ENCODE results near the gene SIDT1. TPM values are rescaled to one million over a fixed set of nuclear protein-coding genes. Genes with fewer than 3 reads are reported as not detected.

The SIDT1 gene
- total RNA-seq, 2 experiments from 2014 or later: 34.8 to 35.0 TPM

GRCh38 chr3:113594066-113594465 is 61.7 kb downstream of the SIDT1 start:
- H3K36me3 Mint-ChIP-seq (ENCODE audit: low read depth): peaks cover 46% of the 10 kb centered on the region
- H3K4me3 Mint-ChIP-seq: no peak overlapping the region
- CTCF ChIA-PET: interaction anchor here (0.6 kb wide), 1 partner anchor 17 kb away, joined by 3 read pairs; no protein-coding TSS in a partner anchor
- H3K4me1 Mint-ChIP-seq (ENCODE audit: low read depth): peaks cover 3% of the 10 kb centered on the region
- H3K27ac Mint-ChIP-seq: no peak overlapping the region
- ATAC-seq (no peak), DNase-seq (no peak)
- no peaks in the 10 kb centered on the region for H3K9me3 Mint-ChIP-seq (ENCODE audit: insufficient read depth)
- H3K27me3 Mint-ChIP-seq (ENCODE audit: low read depth): no peaks in the 10 kb centered on the region
- POLR2A ChIA-PET: no interaction called here

DNA sequence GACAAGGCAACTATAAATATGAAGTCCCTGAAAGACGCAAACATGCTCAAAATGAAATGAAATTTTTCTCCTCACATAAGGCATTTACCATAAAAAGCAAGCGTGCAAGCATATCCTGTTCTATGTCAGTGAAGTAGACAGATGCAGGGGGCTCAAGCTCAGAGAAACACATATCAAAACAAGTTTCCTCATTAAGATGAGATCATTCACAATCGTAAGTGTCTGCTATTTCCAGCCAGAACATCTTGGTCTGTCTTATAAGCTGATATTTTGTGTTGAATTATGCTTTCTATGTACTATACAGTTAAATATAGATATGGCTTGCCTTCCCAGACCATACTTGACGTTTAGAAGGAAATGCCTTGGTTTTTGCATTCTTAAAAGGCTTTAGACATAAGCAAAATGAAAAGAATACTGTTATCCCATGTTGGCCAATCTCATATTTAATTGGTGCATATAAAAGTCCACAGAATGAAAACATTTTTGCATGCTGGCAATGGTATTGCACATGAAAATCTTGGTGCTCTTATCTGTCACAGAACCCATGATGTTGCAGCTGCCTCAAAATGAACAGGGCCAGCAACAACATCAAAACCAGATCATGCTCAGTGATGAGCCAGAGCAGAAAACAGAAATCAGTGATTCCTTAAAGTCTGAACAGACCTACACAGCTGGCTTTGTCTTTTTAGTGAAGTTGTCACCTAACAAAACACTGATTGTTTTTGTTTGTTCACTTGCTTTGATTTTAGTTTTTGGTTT is 65.4 kb downstream of the SIDT1 start:
- Mint-ChIP-seq H3K4me1 (ENCODE audit: low read depth) (no peaks in the 10 kb centered on the region), H3K9me3 (ENCODE audit: insufficient read depth) (no peaks in the 10 kb centered on the region), H3K27ac (no peak overlapping the region), H3K4me3 (no peak overlapping the region), H3K27me3 (ENCODE audit: low read depth) (no peaks in the 10 kb centered on the region), H3K36me3 (ENCODE audit: low read depth) (peaks cover 23% of the 10 kb centered on the region)
- ChIA-PET CTCF (interaction anchor here (1.0 to 3.4 kb wide), 2 partner anchors 20 to 104 kb away, joined by 3 to 18 read pairs; no protein-coding TSS in a partner anchor), POLR2A (no interaction called here)
- ATAC-seq (no peak), DNase-seq (no peak)

DNA sequence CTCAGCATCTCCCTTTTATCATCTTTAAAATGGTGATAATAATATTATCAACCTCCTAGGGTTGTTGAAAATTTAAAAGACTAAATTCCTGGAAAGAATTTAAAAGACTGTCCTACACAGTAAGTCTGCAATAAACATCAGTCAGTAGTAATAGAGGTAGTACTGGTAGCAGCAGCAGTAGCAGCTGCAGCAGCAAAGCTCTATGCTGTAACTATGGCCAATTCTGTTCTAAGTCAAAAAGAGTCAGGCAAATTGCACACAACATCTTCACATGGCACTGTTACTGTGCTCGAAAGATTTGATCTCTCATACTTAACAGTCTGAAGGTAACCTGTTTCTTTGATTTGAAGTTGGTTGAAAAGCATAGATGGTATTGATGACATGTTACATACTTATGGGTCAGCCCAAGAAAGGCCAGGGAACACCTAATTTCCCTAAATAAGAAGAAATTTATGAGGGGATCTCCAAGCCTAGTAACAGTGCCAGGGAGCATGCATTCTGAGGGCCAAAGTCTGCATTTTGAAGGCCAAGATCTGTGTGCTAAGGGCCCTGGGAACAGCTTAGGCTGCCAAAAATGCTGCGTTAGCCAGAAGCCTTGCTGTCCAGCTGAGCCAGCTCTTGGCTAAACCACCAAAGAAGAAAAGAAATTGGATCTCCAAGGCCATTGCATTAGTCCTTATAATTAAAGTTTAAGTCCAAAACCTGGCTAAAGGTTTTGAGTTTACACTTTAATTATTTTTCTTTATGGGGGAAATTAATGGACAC is 68.2 kb downstream of the SIDT1 start:
- ATAC-seq (no peak), DNase-seq (no peak)
- Mint-ChIP-seq H3K4me1 (ENCODE audit: low read depth) (peaks cover 6% of the 10 kb centered on the region), H3K9me3 (ENCODE audit: insufficient read depth) (no peaks in the 10 kb centered on the region), H3K27me3 (ENCODE audit: low read depth) (no peaks in the 10 kb centered on the region), H3K27ac (no peak overlapping the region), H3K36me3 (ENCODE audit: low read depth) (peaks cover 29% of the 10 kb centered on the region), H3K4me3 (no peak overlapping the region)
- CTCF ChIA-PET: interaction anchor here (1.0 to 2.2 kb wide), 3 partner anchors 23 to 107 kb away, joined by 3 to 5 read pairs (median 3); no protein-coding TSS in a partner anchor
- POLR2A ChIA-PET: no interaction called here

- Mint-ChIP-seq H3K36me3 (ENCODE audit: low read depth) (peaks cover 28% of the 10 kb centered on the region), H3K4me1 (ENCODE audit: low read depth) (peaks cover 11% of the 10 kb centered on the region), H3K27ac (no peak overlapping the region), H3K9me3 (ENCODE audit: insufficient read depth) (no peaks in the 10 kb centered on the region), H3K4me3 (no peak overlapping the region), H3K27me3 (ENCODE audit: low read depth) (no peaks in the 10 kb centered on the region)
- CTCF ChIA-PET: interaction anchor here (1.2 to 2.2 kb wide), 2 partner anchors 24 to 108 kb away, joined by 3 to 5 read pairs; no protein-coding TSS in a partner anchor
- ATAC-seq (no peak), DNase-seq (no peak)
- POLR2A ChIA-PET: no interaction called here
These were observed 68.9 kb downstream of the SIDT1 start for GRCh38 chr3:113601240-113601639.

GRCh38 chr3:113602256-113602655 is 69.9 kb downstream of the SIDT1 start:
- POLR2A ChIA-PET: no interaction called here
- Mint-ChIP-seq H3K27me3 (ENCODE audit: low read depth) (no peaks in the 10 kb centered on the region), H3K4me1 (ENCODE audit: low read depth) (peaks cover 21% of the 10 kb centered on the region), H3K4me3 (no peak overlapping the region), H3K36me3 (ENCODE audit: low read depth) (peaks cover 34% of the 10 kb centered on the region), H3K9me3 (ENCODE audit: insufficient read depth) (no peaks in the 10 kb centered on the region), H3K27ac (no peak overlapping the region)
- no peak for DNase-seq
- CTCF ChIA-PET: interaction anchor here (0.8 to 2.2 kb wide), 2 partner anchors 10 to 25 kb away, joined by 3 to 5 read pairs; no protein-coding TSS in a partner anchor
- ATAC-seq: no peak

- no peak for DNase-seq
- no peak overlapping the region for H3K27ac Mint-ChIP-seq
- no peaks in the 10 kb centered on the region for H3K9me3 Mint-ChIP-seq (ENCODE audit: insufficient read depth)
- H3K27me3 Mint-ChIP-seq (ENCODE audit: low read depth): no peaks in the 10 kb centered on the region
- ATAC-seq: no peak
- H3K4me1 Mint-ChIP-seq (ENCODE audit: low read depth): peaks cover 27% of the 10 kb centered on the region
- POLR2A ChIA-PET: no interaction called here
- peaks cover 39% of the 10 kb centered on the region for H3K36me3 Mint-ChIP-seq (ENCODE audit: low read depth)
- CTCF ChIA-PET: interaction anchor here (0.8 to 2.2 kb wide), 2 partner anchors 9 to 25 kb away, joined by 3 to 5 read pairs; no protein-coding TSS in a partner anchor
- no peak overlapping the region for H3K4me3 Mint-ChIP-seq
These were observed 70.5 kb downstream of the SIDT1 start for GRCh38 chr3:113602836-113603235.

GRCh38 chr3:113606539-113607218 is 74.3 kb downstream of the SIDT1 start:
- Mint-ChIP-seq H3K4me3 (peak overlapping the region; percentile 9), H3K4me1 (ENCODE audit: low read depth) (peaks cover 35% of the 10 kb centered on the region), H3K27ac (peak overlapping the region; percentile 74), H3K36me3 (ENCODE audit: low read depth) (peaks cover 61% of the 10 kb centered on the region), H3K9me3 (ENCODE audit: insufficient read depth) (no peaks in the 10 kb centered on the region), H3K27me3 (ENCODE audit: low read depth) (no peaks in the 10 kb centered on the region)
- DNase-seq: peak; percentile 79
- ChIA-PET POLR2A (interaction anchor here (1.1 kb wide), 1 partner anchor 87 kb away, joined by 3 read pairs; no protein-coding TSS in a partner anchor), CTCF (interaction anchor here (1.4 to 2.6 kb wide), 3 partner anchors 29 to 138 kb away, joined by 4 to 12 read pairs (median 8); no protein-coding TSS in a partner anchor)
- peak; percentile 98 for ATAC-seq

GRCh38 chr3:113607219-113607596 is 74.9 kb downstream of the SIDT1 start:
- ChIA-PET POLR2A (no interaction called here), CTCF (interaction anchor here (0.6 kb wide), 1 partner anchor 112 kb away, joined by 3 read pairs; no protein-coding TSS in a partner anchor)
- Mint-ChIP-seq H3K27me3 (ENCODE audit: low read depth) (no peaks in the 10 kb centered on the region), H3K4me1 (ENCODE audit: low read depth) (peaks cover 35% of the 10 kb centered on the region), H3K36me3 (ENCODE audit: low read depth) (peaks cover 66% of the 10 kb centered on the region), H3K9me3 (ENCODE audit: insufficient read depth) (no peaks in the 10 kb centered on the region), H3K4me3 (peak overlapping the region; percentile 9), H3K27ac (peak overlapping the region; percentile 74)
- no peak for DNase-seq
- ATAC-seq: no peak

DNA sequence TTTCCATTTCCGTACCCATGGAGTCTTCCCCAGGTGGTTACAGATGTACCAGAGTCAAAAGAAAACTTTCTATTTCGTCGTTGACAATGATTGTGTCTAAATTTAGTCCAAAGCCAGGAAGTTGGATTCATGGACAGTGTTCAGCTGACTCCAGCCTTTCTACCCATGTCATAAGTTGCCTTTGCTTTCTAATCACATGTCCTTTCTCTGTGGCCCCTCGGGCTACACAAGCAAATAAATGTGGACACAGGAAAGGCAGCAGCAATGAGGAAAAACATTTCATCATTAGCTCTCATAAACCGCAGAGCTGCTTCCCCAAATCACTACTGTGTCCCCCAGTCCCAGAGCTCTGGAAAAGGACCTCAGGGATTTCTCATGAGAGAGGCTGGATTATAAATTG is 82.0 kb downstream of the SIDT1 start:
- ATAC-seq (no peak), DNase-seq (no peak)
- ChIA-PET CTCF (interaction anchor here (1.2 kb wide), 1 partner anchor 121 kb away, joined by 3 read pairs; no protein-coding TSS in a partner anchor), POLR2A (no interaction called here)
- H3K4me3 Mint-ChIP-seq: no peak overlapping the region
- no peaks in the 10 kb centered on the region for H3K9me3 Mint-ChIP-seq (ENCODE audit: insufficient read depth)
- H3K4me1 Mint-ChIP-seq (ENCODE audit: low read depth): no peaks in the 10 kb centered on the region
- no peaks in the 10 kb centered on the region for H3K27me3 Mint-ChIP-seq (ENCODE audit: low read depth)
- H3K36me3 Mint-ChIP-seq (ENCODE audit: low read depth): peaks cover 38% of the 10 kb centered on the region
- H3K27ac Mint-ChIP-seq: no peak overlapping the region

- Mint-ChIP-seq H3K36me3 (ENCODE audit: low read depth) (peaks cover 29% of the 10 kb centered on the region), H3K27me3 (ENCODE audit: low read depth) (no peaks in the 10 kb centered on the region), H3K9me3 (ENCODE audit: insufficient read depth) (no peaks in the 10 kb centered on the region), H3K4me1 (ENCODE audit: low read depth) (no peaks in the 10 kb centered on the region), H3K27ac (no peak overlapping the region), H3K4me3 (no peak overlapping the region)
- no peak for ATAC-seq
- POLR2A ChIA-PET: no interaction called here
- DNase-seq: no peak
- CTCF ChIA-PET: no interaction called here
These were observed 83.6 kb downstream of the SIDT1 start for GRCh38 chr3:113615976-113616375.

DNA sequence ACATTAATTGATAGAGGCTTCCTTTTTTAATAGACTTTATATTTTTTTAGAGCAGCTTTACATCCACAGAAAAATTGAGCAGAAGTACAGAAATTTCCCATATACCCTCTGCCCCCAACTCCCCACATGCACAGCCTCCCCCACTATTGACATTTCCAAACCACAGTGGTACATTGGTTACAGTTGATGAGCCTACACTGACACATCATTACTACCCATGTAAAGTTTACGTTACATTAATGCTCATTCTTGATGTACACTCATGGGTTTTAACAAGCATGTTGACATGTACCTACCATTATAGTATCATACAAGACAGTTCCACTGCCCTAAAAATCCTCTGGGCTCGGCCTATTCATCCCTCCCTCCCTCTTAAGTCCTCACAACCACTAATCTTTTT is 85.4 kb downstream of the SIDT1 start:
- POLR2A ChIA-PET: no interaction called here
- H3K4me1 Mint-ChIP-seq (ENCODE audit: low read depth): no peaks in the 10 kb centered on the region
- no peak for ATAC-seq
- CTCF ChIA-PET: no interaction called here
- H3K27me3 Mint-ChIP-seq (ENCODE audit: low read depth): no peaks in the 10 kb centered on the region
- peaks cover 16% of the 10 kb centered on the region for H3K36me3 Mint-ChIP-seq (ENCODE audit: low read depth)
- no peaks in the 10 kb centered on the region for H3K9me3 Mint-ChIP-seq (ENCODE audit: insufficient read depth)
- H3K27ac Mint-ChIP-seq: no peak overlapping the region
- no peak overlapping the region for H3K4me3 Mint-ChIP-seq
- no peak for DNase-seq
